Hepatocyte (in vitro differentiated cells): ENCODE measurements around the gene PRDM16. TPM values are rescaled to one million over a fixed set of nuclear protein-coding genes. Genes with fewer than 3 reads are reported as not detected.

Experiments used
- DNase-seq: peaks from one replicate; pipeline ENCODE4 v3.0.0-alpha.2; 2016; ENCODE audit warnings: low spot score
- H2AFZ ChIP-seq: fragments of 200-600 bp; sonication (generic); 2 replicates; pipeline ENCODE4 v1.6.0; 2016; ENCODE audit warnings: antibody characterized with exemption, mild to moderate bottlenecking
- H3K27ac ChIP-seq: fragments of 200-600 bp; sonication (generic); 2 replicates; pipeline ENCODE4 v1.5.1; 2016; ENCODE audit warnings: mild to moderate bottlenecking
- H3K27me3 ChIP-seq: fragments of 200-600 bp; sonication (generic); 2 replicates; pipeline ENCODE4 v1.6.1; 2016
- H3K36me3 ChIP-seq: fragments of 200-600 bp; sonication (generic); replicated peaks from 2 replicates; pipeline ENCODE4 v1.5.1; 2016; ENCODE audit warnings: low read depth; ENCODE audit not compliant: insufficient read depth
- H3K4me1 ChIP-seq: fragments of 200-600 bp; sonication (generic); 2 replicates; pipeline ENCODE4 v1.5.1; 2016; ENCODE audit warnings: mild to moderate bottlenecking, moderate library complexity; ENCODE audit not compliant: insufficient read depth
- H3K4me2 ChIP-seq: fragments of 200-600 bp; sonication (generic); 2 replicates; pipeline ENCODE4 v1.6.0; 2016
- H3K4me3 ChIP-seq: fragments of 200-600 bp; sonication (generic); 2 replicates; pipeline ENCODE4 v1.5.1; 2016; ENCODE audit warnings: mild to moderate bottlenecking
- H3K79me2 ChIP-seq: fragments of 200-600 bp; sonication (generic); 2 replicates; pipeline ENCODE4 v1.6.0; 2017; ENCODE audit warnings: mild to moderate bottlenecking
- H3K9me2 ChIP-seq: fragments of 200-600 bp; sonication (generic); replicated peaks from 2 replicates; pipeline ENCODE4 v1.6.0; 2017; ENCODE audit warnings: mild to moderate bottlenecking; ENCODE audit not compliant: insufficient read depth
- H3K9me3 ChIP-seq: fragments of 200-600 bp; sonication (generic); 2 replicates; pipeline ENCODE4 v1.5.1; 2016; ENCODE audit warnings: low read depth, mild to moderate bottlenecking
- H4K20me1 ChIP-seq: fragments of 200-600 bp; sonication (generic); 2 replicates; pipeline ENCODE4 v1.6.0; 2016; ENCODE audit warnings: mild to moderate bottlenecking; ENCODE audit not compliant: insufficient read depth, poor library complexity, severe bottlenecking
- CTCF ChIP-seq: fragments of 200-600 bp; sonication (generic); IDR thresholded peaks from 2 replicates; pipeline ENCODE4 v1.5.1; 2016; ENCODE audit warnings: antibody characterized with exemption, mild to moderate bottlenecking; ENCODE audit not compliant: poor library complexity
- EZH2 ChIP-seq: fragments of 200-600 bp; sonication (generic); IDR thresholded peaks from 2 replicates; pipeline ENCODE4 v1.6.1; 2016; ENCODE audit warnings: antibody characterized with exemption, mild to moderate bottlenecking, borderline replicate concordance
- EZH2phosphoT487 ChIP-seq: fragments of 200-600 bp; sonication (generic); IDR thresholded peaks from one replicate; pipeline ENCODE4 v1.6.1; 2018; ENCODE audit warnings: antibody characterized with exemption, mild to moderate bottlenecking, low read depth, moderate library complexity; ENCODE audit not compliant: unreplicated experiment, severe bottlenecking
- WGBS: methylation state at CpG from one replicate; pipeline ENCODE4 v1.1.6; 2016; ENCODE audit warnings: low lambda C conversion rate; ENCODE audit errors: missing lambda C conversion rate; 5-methylcytosine and 5-hydroxymethylcytosine counted together
- polyA plus RNA-seq: library from polyadenylated mRNA; unstranded; fragments of >200 nt; fragmentation: Nextera tagmentation; extraction: Ambion mirVana; gene quantifications from 2 replicates; pipeline ENCODE4 v1.2.1, GENCODE V29; 2016
- total RNA-seq: library from RNA; depleted of rRNA; stranded (reverse); fragments of >200 nt; gene quantifications from 2 replicates; pipeline ENCODE4 v1.2.3, GENCODE V29; 2014

PRDM16 gene
- total and polyA plus RNA-seq, 2 experiments from 2014 or later, result 8.1 to 9.9 TPM

- H3K27ac ChIP-seq, result peak overlapping the region; percentile 97
- no peak for DNase-seq
- H2AFZ ChIP-seq, result no peak overlapping the region
- TF ChIP-seq EZH2phosphoT487 (no peak), CTCF (no peak), EZH2 (no peak)
- no peak overlapping the region for H3K4me2 ChIP-seq
- peaks cover 72% of the 10 kb centered on the region for H3K4me1 ChIP-seq
- 73% methylated on average over 24 of the region's 24 CpGs for WGBS
- H4K20me1 ChIP-seq, result no peaks in the 10 kb centered on the region
- no peak overlapping the region for H3K4me3 ChIP-seq
- no peaks in the 10 kb centered on the region for H3K36me3 ChIP-seq
- no peaks in the 10 kb centered on the region for H3K9me3 ChIP-seq
- H3K9me2 ChIP-seq, result no peaks in the 10 kb centered on the region
- no peaks in the 10 kb centered on the region for H3K27me3 ChIP-seq
- H3K79me2 ChIP-seq, result no peaks in the 10 kb centered on the region
Observed at GRCh38 chr1:3221112-3222041, 152.4 kb downstream of the PRDM16 start.

GRCh38 chr1:3222042-3222692 is 153.2 kb downstream of the PRDM16 start:
- H3K9me3 ChIP-seq, result no peaks in the 10 kb centered on the region
- peak overlapping the region; percentile 97 for H3K27ac ChIP-seq
- H2AFZ ChIP-seq, result no peak overlapping the region
- TF ChIP-seq EZH2phosphoT487, result no peak
- TF ChIP-seq EZH2, result no peak
- no peak for TF ChIP-seq CTCF
- H3K4me3 ChIP-seq, result no peak overlapping the region
- H3K4me1 ChIP-seq, result peaks cover 77% of the 10 kb centered on the region
- peak; percentile 90 for DNase-seq
- no peaks in the 10 kb centered on the region for H3K79me2 ChIP-seq
- WGBS, result 48% methylated on average over 11 of the region's 16 CpGs
- no peaks in the 10 kb centered on the region for H3K36me3 ChIP-seq
- no peaks in the 10 kb centered on the region for H3K9me2 ChIP-seq
- no peaks in the 10 kb centered on the region for H4K20me1 ChIP-seq
- H3K27me3 ChIP-seq, result no peaks in the 10 kb centered on the region
- H3K4me2 ChIP-seq, result peak overlapping the region; percentile 9

- H3K27me3 ChIP-seq, result no peaks in the 10 kb centered on the region
- H3K27ac ChIP-seq, result no peak overlapping the region
- no peak overlapping the region for H2AFZ ChIP-seq
- peak overlapping the region; percentile 57 for H3K4me2 ChIP-seq
- no peak overlapping the region for H3K4me3 ChIP-seq
- H3K36me3 ChIP-seq, result no peaks in the 10 kb centered on the region
- no peaks in the 10 kb centered on the region for H4K20me1 ChIP-seq
- TF ChIP-seq CTCF, result no peak
- TF ChIP-seq EZH2phosphoT487, result no peak
- TF ChIP-seq EZH2, result no peak
- H3K9me3 ChIP-seq, result no peaks in the 10 kb centered on the region
- no peaks in the 10 kb centered on the region for H3K79me2 ChIP-seq
- peaks cover 48% of the 10 kb centered on the region for H3K4me1 ChIP-seq
- 65% methylated on average over 12 of the region's 12 CpGs for WGBS
- no peak for DNase-seq
- H3K9me2 ChIP-seq, result no peaks in the 10 kb centered on the region
Observed at GRCh38 chr1:3225661-3226060, 156.7 kb downstream of the PRDM16 start.
